Stimulated activated CD8-positive, alpha-beta memory T cell treated with anti-CD3 and anti-CD28 coated beads, Interleukin-4, amount 100 ng/mL, for 4 hours (primary cell): ENCODE measurements around the gene MUC6.
"Not testable (repeated sequence)": the region's sequence is repeated elsewhere in the genome, so short reads cannot be mapped to it uniquely, and the experiment has no call there.

Experiments
- DNase-seq, 2 donors: peaks; one replicate each; pipeline ENCODE4 v3.0.0-alpha.2; 2020; ENCODE audit warnings: low read depth in 2 of 2, low spot score in 1 of 2

MUC6 gene

DNA sequence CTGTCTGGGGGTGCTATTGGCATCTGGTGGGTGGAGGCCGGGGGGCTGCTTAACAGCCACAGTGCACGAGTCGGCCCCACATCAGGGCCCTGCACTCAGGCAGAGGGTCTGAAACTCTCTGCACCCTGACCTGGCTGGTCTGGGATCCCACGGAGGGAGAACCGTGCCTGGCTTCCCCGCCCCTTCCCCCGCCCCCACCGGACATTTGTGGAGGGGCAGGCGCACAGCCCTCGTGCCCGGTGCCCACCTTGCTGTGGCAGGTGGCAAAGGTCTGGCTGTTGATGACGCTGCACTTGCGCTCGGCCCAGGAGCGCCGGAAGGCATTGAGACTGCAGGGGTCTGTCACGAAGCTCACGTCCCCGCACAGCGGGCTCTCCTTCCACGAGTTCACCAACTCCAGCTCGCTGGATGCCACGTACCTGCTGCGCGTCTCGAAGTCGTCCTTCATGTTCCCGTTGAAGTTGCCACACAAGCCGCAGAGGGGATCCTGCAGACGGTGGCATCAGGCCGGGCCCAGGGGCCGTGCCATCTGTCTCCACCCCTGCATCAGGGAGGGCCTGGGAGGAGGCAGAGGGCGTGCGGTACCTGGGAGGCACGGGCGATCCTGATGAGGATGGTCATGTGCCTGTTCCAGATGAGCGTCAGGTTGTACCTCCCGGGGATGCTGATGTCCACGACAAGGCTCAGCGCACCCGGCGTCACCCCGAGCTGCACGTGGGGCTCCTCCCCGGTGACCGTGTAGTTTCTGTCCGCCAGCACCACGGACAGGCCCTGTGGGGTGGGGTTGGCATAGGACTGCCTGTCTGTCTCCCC is 11.7 kb downstream of the MUC6 start:
- no peak for DNase-seq

GRCh38 chr11:1023811-1024596 is 12.5 kb downstream of the MUC6 start:
- DNase-seq: no peak

DNA sequence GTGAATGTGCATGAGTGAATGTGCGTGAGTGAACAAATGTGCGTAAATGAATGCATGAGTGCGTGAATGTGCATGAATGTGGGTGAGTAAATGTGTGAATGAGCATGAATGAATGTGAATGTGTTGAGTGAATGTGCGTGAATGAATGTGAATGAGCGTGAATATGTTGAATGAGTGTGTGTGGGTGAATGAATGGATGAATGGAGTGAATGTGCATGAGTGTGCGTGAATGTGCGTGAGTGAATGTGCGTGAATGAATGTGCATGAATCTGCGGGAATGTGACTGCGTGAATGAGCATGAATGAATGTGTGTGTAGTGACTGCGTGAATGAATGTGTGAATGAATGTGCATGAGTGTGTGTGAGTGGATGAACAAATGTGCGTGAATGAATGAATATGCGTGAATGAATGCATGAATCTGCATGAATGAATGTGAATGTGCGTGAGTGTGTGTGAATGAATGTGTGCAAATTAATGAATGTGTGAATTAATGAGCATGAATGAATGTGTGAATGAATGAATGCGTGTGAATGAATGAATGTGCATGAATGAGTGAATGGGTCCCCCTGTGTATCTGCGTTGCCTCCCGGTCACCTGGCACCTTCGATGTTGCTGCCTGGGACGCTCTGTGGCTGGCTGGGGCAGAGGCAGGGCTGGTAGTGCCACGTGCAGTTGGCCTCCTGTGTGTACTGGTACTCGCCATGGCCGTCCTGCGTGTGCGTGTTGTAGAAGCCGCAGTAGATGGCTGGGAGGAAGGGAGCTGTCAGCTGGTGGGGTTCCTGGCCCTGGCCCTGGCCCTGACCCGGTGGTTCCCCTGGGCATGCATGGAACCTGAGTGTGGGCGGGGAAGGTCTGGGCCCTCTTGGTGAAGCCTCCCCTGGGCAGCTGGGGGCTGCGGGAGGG is 13.4 kb downstream of the MUC6 start:
- DNase-seq: no peak

DNA sequence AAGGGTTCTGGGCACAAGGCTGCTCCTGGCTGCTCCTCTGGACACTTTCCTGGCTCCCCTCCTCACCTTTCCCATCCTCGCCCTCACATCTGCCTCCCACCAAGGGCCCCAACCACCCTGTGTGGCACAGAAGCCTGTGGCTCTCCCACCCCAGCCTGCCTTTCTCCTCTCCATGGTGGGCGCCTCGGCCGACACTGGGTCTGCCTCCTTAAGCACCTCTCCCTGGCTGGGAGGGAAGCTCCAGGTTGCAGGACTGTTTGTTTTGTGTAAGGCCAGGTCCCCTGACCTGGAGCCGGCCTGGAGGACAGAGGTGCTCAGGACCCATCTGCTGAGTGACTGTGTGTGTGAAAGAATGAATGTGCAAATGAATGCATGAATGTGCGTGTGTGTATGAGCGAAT is 14.1 kb downstream of the MUC6 start:
- no peak for DNase-seq

- no peak for DNase-seq
Measured at GRCh38 chr11:1020211-1020905, 16.2 kb downstream of the MUC6 start.

- no peak for DNase-seq
Measured at GRCh38 chr11:1019321-1019910, 17.1 kb downstream of the MUC6 start.

GRCh38 chr11:1018091-1018490 is 18.4 kb downstream of the MUC6 start:
- DNase-seq: no peak

- no peak for DNase-seq
Measured at GRCh38 chr11:1017269-1018005, 19.1 kb downstream of the MUC6 start.

DNA sequence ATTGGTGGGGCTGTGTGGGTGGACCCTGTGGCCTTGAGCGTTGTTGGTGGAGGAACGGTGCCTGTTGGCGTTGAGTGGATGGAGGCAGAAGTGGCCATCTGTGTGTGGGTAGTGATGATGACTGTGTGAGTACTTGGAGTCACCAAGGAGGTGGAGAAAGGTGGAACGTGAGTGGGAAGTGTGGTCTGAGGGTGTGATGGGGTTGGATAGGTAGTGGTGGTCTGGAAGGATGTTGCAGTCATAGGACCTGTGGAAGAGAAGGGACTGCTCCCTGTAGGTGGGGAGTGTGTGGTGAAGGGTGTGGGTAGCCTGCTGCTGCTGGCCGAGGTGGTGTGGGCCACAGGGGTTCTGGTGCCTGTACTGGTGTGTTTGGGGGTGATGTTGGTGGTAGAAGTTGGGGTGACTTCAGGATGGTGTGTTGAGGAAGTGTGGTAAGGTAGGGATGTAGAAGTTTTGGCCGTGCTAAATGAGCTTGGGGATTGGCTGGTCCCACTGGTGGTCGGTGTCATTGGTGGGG is 19.9 kb downstream of the MUC6 start:
- DNase-seq: not testable (repeated sequence)

- no peak for DNase-seq
Measured at GRCh38 chr11:1015826-1016545, 20.5 kb downstream of the MUC6 start.

- no peak for DNase-seq
Measured at GRCh38 chr11:1015064-1015463, 21.5 kb downstream of the MUC6 start.

GRCh38 chr11:1014276-1014675 is 22.2 kb downstream of the MUC6 start:
- DNase-seq: no peak

GRCh38 chr11:1013631-1013935 is 22.9 kb downstream of the MUC6 start:
- DNase-seq: no peak

DNA sequence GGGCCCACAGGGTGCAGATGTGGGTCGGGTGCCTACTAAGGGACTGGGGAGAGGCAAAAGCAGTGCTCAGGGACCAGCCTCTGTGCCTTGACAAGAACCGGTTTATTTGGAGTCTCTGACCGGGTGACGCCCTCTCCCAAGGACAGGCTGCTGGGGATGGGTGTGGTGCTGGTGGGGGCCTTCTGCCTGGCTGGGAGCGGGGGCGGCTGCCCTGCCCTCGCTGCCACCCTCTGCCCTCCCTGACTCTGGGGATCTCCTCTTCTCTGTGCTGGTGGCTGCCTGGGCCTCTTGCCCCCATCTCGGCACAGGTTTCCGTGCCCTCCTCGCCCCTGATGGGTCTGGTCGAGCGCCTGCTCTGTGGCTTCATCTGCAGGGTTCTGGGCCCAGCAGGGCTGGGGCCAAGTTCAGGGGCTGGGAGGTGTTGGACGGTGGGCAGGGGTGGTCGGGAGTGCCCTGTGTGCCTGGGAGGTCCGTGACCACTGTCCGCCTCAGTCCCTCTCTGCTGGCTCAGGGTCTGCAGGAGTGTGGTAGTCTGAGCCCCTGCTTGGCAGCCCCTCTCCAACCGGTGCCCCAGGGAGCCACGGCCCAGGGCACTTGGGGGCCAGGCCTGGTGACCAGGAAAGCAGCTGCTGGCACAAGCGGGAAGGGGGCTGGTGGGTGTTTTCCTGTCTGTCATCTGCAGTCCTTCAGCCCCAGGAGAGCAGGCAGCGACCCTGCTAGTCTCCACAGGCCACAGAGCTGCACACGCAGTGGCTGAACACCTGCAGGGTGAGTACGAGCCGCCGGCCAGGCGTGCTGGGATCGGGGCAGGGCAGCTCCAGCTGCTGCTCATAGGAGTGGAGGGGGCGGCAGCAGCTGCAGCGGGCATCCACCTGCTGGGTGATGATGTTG is 23.5 kb downstream of the MUC6 start:
- DNase-seq: no peak

- DNase-seq: no peak
Measured at GRCh38 chr11:1012291-1012690, 24.2 kb downstream of the MUC6 start.

GRCh38 chr11:1011320-1011698 is 25.2 kb downstream of the MUC6 start:
- no peak for DNase-seq

- DNase-seq: no peak
Measured at GRCh38 chr11:1010551-1011319, 25.8 kb downstream of the MUC6 start.
